GM23248 (cell line): ENCODE measurements around the gene CDY2A.
"Not testable (repeated sequence)": the region's sequence is repeated elsewhere in the genome, so short reads cannot be mapped to it uniquely, and the experiment has no call there.

Experiments
- EZH2 ChIP-seq: fragments of 200-600 bp; sonication (generic); IDR thresholded peaks from 2 replicates; pipeline ENCODE4 v1.6.1; 2018; ENCODE audit warnings: antibody characterized with exemption, mild to moderate bottlenecking; ENCODE audit not compliant: insufficient read depth, poor library complexity, severe bottlenecking
- EZH2phosphoT487 ChIP-seq: fragments of 200-600 bp; sonication (generic); IDR thresholded peaks from 2 replicates; pipeline ENCODE4 v1.6.1; 2018; ENCODE audit warnings: antibody characterized with exemption, moderate library complexity, mild to moderate bottlenecking, low read depth; ENCODE audit not compliant: insufficient read depth

DNA sequence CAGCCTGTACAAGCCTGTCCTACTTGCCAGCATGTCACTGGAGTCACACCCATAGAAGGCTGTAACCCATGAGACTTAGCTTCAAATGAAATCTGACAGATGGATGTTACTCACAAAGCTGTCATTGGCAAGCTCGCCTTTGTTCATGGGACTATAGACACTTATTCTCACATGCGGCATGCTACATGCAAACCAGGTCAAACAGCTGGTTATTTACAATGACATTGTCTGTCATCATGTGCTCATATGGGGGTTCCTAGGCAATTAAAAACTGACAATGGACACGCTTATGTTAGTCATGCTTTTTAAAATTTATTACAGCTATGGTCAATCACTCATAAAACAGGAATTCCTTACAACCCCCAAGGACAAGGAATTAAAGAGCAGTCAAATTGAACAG lies 30.9 kb downstream of the CDY2A start:
- TF ChIP-seq EZH2phosphoT487, EZH2: not testable (repeated sequence)
